ENCODE data around the gene DERL3.

- TF ChIP-seq ZBTB42 (CRISPR knock-in tag; IDR thresholded peaks at IDR 0.05) (no peak), NFE2 (CRISPR knock-in tag; IDR thresholded peaks at IDR 0.05) (no peak), ZBTB1 (CRISPR knock-in tag; IDR thresholded peaks at IDR 0.05; ENCODE audit: borderline replicate concordance) (no peak), CTCF (CRISPR knock-in tag; IDR thresholded peaks at IDR 0.05) (no peak), ZNF580 (CRISPR knock-in tag; IDR thresholded peaks at IDR 0.05; ENCODE audit: borderline replicate concordance, low read depth) (no peak), ZBTB43 (CRISPR knock-in tag; conservative IDR thresholded peaks at IDR 0.05) (no peak), YY1 (IDR thresholded peaks at IDR 0.05; ENCODE audit: insufficient read depth, insufficient replicate concordance, low read depth, low read length) (no peak), AFF4 (CRISPR knock-in tag; IDR thresholded peaks at IDR 0.05) (no peak), ZFY (CRISPR knock-in tag; IDR thresholded peaks at IDR 0.05) (no peak)
Measured at GRCh38 chr22:23850136-23850611, 11.4 kb upstream of the DERL3 start.
